Measurements from ENCODE around the gene SAXO1. TPM values are rescaled to one million over a fixed set of nuclear protein-coding genes. Genes with fewer than 3 reads are reported as not detected.

Gene SAXO1
- total RNA-seq, 1 experiment from 2014 or later = not detected

DNA sequence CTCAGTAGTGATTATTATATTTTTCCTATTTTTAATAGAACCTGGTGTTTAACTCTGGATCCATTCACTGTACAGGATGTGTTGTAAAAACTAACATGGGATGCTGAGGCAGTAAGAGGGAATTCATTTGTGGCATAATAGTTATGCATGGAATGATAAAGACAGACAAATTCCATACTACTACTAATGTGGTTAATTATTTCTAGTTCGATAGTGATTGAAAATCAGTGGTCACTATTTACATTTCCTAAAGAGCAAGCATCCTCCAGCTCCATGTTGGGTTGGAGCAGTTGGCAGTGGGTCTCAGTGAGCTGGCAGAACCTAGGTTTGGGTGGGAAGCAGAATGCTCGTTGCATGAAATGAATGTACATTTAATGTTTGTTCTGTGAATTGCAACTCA is 122.6 kb downstream of the SAXO1 start:
- H3K4me1 ChIP-seq (replicated peaks; ENCODE audit: insufficient read depth) = no peaks in the 10 kb centered on the region

DNA sequence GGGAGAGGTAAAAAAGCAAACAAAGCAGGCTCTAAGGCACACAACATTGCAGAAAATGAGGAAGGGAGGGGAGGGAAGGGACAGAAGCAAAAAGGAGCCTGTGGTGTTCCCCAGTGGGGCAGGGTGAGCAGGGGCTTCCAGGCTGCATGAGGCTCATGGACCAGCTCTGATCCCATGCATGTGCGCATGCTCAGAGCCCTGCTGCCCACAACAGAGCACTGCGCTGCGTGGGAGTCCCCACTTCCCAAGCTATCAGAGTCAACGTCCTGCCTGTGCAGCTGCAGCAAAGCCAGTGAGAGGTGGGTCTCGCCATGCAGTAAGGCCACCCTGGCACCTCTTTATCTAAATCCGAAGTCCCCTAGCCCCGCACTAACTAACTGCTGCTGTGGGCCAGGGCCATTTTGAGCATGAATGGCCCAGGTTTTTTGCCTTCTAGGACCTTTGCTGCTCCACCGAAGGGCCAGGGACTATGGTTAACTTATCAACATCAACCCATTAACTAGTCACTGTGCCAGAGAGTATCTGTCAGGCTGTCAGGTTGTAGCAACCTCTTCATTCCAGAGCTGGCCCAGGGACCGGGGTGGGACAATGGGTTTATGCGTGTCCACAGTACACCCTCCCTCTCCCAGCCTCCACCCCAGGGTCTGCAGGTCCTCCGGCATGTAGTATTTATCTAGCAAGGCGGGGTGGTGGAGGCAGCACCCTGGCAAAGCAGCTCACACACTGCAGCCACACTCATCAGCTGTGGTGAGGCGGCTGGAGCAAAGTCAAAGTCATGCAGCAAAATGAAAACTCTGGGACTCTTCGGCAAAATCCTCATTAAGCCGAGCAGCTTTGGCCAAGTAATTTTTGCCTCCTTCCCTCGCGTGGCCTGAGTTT is 123.6 kb downstream of the SAXO1 start:
- Histone ChIP-seq H3K36me3 (ENCODE audit: low read depth) (no peaks in the 10 kb centered on the region), H3F3A (ENCODE audit: insufficient read depth, low read depth) (no peaks in the 10 kb centered on the region), H3K9me3 (ENCODE audit: insufficient read depth, low read depth) (no peaks in the 10 kb centered on the region), H3K4me1 (replicated peaks; ENCODE audit: insufficient read depth) (no peaks in the 10 kb centered on the region), H3K4me3 (no peak overlapping the region), H3K27ac (no peak overlapping the region), H2AFZ (no peak overlapping the region), H3K79me2 (ENCODE audit: low read depth) (no peaks in the 10 kb centered on the region), H3K9me2 (ENCODE audit: insufficient read depth) (no peaks in the 10 kb centered on the region), H4K20me1 (ENCODE audit: insufficient read depth) (no peaks in the 10 kb centered on the region), H3K4me2 (no peak overlapping the region), H3K27me3 (ENCODE audit: insufficient read depth, low read depth) (peaks cover 40% of the 10 kb centered on the region)
- ChIA-PET CTCF (no interaction called here), POLR2A (ENCODE audit: unreplicated experiment) (interaction anchor here (0.9 kb wide), 1 partner anchor 1960 kb away, joined by 5 read pairs; no protein-coding TSS in a partner anchor)
- TF ChIP-seq, protein P1, sequence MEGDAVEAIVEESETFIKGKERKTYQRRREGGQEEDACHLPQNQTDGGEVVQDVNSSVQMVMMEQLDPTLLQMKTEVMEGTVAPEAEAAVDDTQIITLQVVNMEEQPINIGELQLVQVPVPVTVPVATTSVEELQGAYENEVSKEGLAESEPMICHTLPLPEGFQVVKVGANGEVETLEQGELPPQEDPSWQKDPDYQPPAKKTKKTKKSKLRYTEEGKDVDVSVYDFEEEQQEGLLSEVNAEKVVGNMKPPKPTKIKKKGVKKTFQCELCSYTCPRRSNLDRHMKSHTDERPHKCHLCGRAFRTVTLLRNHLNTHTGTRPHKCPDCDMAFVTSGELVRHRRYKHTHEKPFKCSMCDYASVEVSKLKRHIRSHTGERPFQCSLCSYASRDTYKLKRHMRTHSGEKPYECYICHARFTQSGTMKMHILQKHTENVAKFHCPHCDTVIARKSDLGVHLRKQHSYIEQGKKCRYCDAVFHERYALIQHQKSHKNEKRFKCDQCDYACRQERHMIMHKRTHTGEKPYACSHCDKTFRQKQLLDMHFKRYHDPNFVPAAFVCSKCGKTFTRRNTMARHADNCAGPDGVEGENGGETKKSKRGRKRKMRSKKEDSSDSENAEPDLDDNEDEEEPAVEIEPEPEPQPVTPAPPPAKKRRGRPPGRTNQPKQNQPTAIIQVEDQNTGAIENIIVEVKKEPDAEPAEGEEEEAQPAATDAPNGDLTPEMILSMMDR (conservative IDR thresholded peaks at IDR 0.05) = no peak
- TF ChIP-seq EZH2 (IDR thresholded peaks at IDR 0.05; ENCODE audit: low read depth) = no peak
- BruUV-seq (replicated peaks) = no TSS peak
- DNase-seq = no peak
- intact Hi-C loops (cut with micrococcal nuclease; ENCODE audit: unreplicated experiment) = no loop called here

More for the DNA sequence above, 122.6 kb downstream of the SAXO1 start:
- CTCF ChIA-PET = no interaction called here
- no peaks in the 10 kb centered on the region for H3K36me3 ChIP-seq (ENCODE audit: low read depth)
- intact Hi-C loops (cut with micrococcal nuclease; ENCODE audit: unreplicated experiment) = no loop called here
- H3K9me3 ChIP-seq (ENCODE audit: insufficient read depth, low read depth) = no peaks in the 10 kb centered on the region
- no peak overlapping the region for H3K4me2 ChIP-seq
- H4K20me1 ChIP-seq (ENCODE audit: insufficient read depth) = no peaks in the 10 kb centered on the region
- no peak overlapping the region for H3K27ac ChIP-seq
- TF ChIP-seq, protein P1 (conservative IDR thresholded peaks at IDR 0.05) = no peak
- TF ChIP-seq EZH2 (IDR thresholded peaks at IDR 0.05; ENCODE audit: low read depth) = no peak
- peaks cover 40% of the 10 kb centered on the region for H3K27me3 ChIP-seq (ENCODE audit: insufficient read depth, low read depth)
- no peaks in the 10 kb centered on the region for H3K9me2 ChIP-seq (ENCODE audit: insufficient read depth)
- no peak overlapping the region for H3K4me3 ChIP-seq
- no peak for DNase-seq
- H3K79me2 ChIP-seq (ENCODE audit: low read depth) = no peaks in the 10 kb centered on the region
- no peaks in the 10 kb centered on the region for H3F3A ChIP-seq (ENCODE audit: insufficient read depth, low read depth)
- H2AFZ ChIP-seq = no peak overlapping the region
- BruUV-seq (replicated peaks) = no TSS peak
- POLR2A ChIA-PET (ENCODE audit: unreplicated experiment) = no interaction called here

DNA sequence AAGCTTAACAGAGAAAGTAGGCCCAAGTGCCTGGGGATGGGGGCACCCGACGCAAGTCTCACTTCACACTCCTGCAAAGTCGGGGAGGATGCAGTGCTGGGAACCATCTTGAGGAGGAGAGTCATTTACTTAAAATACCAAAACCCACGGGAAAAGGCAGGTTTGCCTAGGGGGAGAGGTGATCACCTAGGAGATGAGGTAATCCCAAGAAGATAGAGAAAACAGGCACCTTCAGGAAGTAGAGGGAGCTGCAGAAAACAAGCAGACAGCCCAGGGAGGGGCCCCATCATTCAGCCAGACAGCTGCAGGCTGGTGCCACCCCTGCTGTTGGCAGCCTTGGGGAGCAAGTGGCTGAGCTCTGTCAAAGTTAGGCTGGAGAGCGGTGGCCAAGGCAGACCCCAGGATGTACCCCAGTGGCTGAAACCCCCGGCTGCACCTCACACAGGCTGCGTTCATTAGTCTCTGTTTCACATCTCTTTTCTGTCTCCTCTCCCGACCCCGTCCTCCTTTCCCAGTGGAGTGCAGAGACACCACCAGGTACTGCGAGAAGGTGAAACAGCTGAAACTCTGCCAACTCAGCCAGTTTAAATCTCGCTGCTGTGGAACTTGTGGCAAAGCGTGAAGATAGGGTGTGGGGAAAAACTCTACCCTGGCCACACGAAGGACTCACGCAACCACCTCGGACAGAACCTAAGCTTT is 124.9 kb downstream of the SAXO1 start:
- DNase-seq = no peak
- no peak overlapping the region for H3K27ac ChIP-seq
- BruUV-seq (replicated peaks) = no TSS peak
- ChIA-PET CTCF (no interaction called here), POLR2A (ENCODE audit: unreplicated experiment) (interaction anchor here (0.9 kb wide), 1 partner anchor 1961 kb away, joined by 5 read pairs; no protein-coding TSS in a partner anchor)
- H3K4me2 ChIP-seq = no peak overlapping the region
- no peaks in the 10 kb centered on the region for H3K9me2 ChIP-seq (ENCODE audit: insufficient read depth)
- TF ChIP-seq EZH2 (IDR thresholded peaks at IDR 0.05; ENCODE audit: low read depth) = no peak
- TF ChIP-seq, protein P1 (conservative IDR thresholded peaks at IDR 0.05) = no peak
- H3K9me3 ChIP-seq (ENCODE audit: insufficient read depth, low read depth) = no peaks in the 10 kb centered on the region
- H3K4me3 ChIP-seq = no peak overlapping the region
- H3K36me3 ChIP-seq (ENCODE audit: low read depth) = no peaks in the 10 kb centered on the region
- intact Hi-C loops (cut with micrococcal nuclease; ENCODE audit: unreplicated experiment) = no loop called here
- no peaks in the 10 kb centered on the region for H3F3A ChIP-seq (ENCODE audit: insufficient read depth, low read depth)
- H3K27me3 ChIP-seq (ENCODE audit: insufficient read depth, low read depth) = peaks cover 40% of the 10 kb centered on the region
- no peaks in the 10 kb centered on the region for H3K79me2 ChIP-seq (ENCODE audit: low read depth)
- H3K4me1 ChIP-seq (replicated peaks; ENCODE audit: insufficient read depth) = no peaks in the 10 kb centered on the region
- no peaks in the 10 kb centered on the region for H4K20me1 ChIP-seq (ENCODE audit: insufficient read depth)
- no peak overlapping the region for H2AFZ ChIP-seq
